Measurements from ENCODE around the gene DENND2D.

Gene DENND2D

DNA sequence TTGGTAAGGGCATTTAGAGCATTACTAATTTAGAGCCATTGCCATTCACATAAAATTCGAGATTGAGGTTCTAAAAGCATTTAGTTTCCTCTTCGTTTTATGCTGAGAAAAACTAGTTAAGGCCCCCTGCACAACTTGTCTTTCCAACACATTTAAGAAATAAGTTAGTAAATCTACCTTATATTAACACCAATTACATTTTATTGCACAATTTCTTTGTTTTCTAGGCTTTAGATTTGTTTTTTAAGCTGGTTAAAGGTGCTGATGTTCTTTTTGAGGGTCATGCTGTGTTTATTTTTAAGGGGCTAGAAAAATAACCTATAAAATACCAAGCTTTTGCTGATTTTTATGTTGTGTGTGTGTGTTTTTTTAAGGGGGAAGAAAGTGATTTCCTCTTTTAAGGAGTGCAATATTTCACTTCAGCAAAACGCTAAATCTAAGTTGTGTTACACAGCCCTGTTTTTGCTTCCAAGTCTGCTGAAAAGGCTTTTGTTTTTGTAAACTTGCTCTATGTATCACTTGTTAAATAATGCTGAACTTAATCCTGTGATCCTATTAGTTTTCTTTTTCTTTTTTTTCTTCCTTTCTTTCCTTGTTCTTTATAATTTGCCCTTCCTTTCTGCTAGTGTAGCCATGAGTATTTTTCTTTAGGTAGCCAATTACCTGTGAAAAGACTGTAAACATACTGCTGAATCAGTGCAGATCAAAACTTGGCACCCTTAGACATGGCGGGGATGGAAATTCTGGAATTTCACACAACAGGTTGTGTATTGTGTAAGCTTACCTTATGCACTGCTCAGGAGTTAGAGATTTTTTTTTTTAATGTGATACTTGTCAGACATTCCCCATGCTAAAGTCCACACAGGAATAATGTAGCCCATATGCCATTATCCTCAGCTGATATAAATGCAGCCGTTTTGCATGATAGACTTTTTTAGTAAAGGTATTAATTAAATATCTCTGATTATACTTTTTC is 58.9 kb downstream of the DENND2D start:
- TF ChIP-seq, protein P1, sequence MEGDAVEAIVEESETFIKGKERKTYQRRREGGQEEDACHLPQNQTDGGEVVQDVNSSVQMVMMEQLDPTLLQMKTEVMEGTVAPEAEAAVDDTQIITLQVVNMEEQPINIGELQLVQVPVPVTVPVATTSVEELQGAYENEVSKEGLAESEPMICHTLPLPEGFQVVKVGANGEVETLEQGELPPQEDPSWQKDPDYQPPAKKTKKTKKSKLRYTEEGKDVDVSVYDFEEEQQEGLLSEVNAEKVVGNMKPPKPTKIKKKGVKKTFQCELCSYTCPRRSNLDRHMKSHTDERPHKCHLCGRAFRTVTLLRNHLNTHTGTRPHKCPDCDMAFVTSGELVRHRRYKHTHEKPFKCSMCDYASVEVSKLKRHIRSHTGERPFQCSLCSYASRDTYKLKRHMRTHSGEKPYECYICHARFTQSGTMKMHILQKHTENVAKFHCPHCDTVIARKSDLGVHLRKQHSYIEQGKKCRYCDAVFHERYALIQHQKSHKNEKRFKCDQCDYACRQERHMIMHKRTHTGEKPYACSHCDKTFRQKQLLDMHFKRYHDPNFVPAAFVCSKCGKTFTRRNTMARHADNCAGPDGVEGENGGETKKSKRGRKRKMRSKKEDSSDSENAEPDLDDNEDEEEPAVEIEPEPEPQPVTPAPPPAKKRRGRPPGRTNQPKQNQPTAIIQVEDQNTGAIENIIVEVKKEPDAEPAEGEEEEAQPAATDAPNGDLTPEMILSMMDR (IDR thresholded peaks at IDR 0.05) = no peak
- H3K9me3 ChIP-seq = no peaks in the 10 kb centered on the region
- H3K27ac ChIP-seq = peak overlapping the region; percentile 89

DNA sequence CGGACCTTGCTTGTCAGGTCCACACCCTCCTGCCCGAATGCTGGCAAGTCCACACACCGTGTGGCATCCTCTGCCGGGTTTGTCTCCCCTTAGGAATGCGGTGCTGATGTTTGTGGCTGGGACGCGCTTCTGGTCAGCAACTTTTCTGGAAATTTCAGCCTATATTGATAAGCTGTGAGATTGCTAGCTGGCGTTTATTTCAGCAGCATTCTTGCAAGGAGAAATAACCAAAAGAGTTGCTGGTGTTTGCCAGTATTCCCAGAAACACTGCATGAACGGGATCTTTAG is 59.8 kb downstream of the DENND2D start:
- Histone ChIP-seq H3K4me1 (ENCODE audit: control insufficient read depth in 1 of 2, insufficient read depth in 1 of 2, low read depth in 1 of 2, low read length in 1 of 2) (peaks cover 24% of the 10 kb centered on the region in 2 experiments), H3K9me3 (no peaks in the 10 kb centered on the region), H3K27ac (peak overlapping the region; percentile 89), H3K36me3 (peaks cover 20% of the 10 kb centered on the region), H3K4me3 (ENCODE audit: low read depth in 1 of 2, low read length in 1 of 2) (peak overlapping the region; percentile 96), H3K27me3 (no peaks in the 10 kb centered on the region)
- TF ChIP-seq, protein P1 (IDR thresholded peaks at IDR 0.05) = no peak

More for the DNA sequence above, 58.9 kb downstream of the DENND2D start:
- Histone ChIP-seq H3K36me3 (peaks cover 14% of the 10 kb centered on the region), H3K4me3 (ENCODE audit: low read depth in 1 of 2, low read length in 1 of 2) (peak overlapping the region; percentile 96), H3K27me3 (no peaks in the 10 kb centered on the region), H3K4me1 (ENCODE audit: control insufficient read depth in 1 of 2, insufficient read depth in 1 of 2, low read depth in 1 of 2, low read length in 1 of 2) (peaks cover 24% of the 10 kb centered on the region in 2 experiments)

DNA sequence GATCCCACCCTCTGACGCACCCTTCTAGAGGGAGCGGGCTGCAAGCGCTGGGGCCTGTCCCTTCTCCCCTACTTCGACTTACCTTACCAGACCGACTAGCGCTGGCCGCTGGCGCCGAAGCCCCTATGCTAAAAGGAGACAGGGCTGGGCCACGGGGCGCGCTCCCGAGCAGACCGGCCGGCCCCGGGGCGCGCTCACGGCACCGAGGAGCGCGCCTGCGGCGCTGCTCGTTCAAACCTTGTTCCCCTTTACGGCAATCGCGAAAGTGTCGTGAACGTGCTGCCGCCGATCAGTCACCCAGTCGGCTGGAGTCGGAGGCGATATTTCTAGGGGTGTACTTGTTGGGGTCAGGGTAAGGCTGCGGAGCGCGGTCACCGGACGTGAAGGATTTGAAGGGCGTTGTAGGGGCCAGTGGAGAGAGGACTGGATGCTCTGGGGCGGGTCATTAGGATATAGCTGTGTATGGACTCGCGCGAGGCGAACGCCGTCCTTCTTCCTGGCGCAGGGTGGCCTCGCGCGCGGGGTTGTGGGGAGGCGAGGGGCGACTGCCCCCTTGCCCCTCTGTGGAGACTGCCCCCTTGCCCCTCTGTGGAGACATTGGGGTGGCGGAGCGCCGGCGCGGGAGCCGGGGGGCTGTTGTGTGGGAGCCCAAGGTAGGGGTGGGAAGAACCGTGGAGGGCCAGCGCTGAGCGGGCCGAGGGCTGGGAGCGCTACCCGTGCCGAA is 60.3 kb downstream of the DENND2D start, which contains the start of the genes CEPT1 and DRAM2:
TSS of gene CEPT1 (plus strand) at position 268 of the 724 bp plus-strand sequence. CDS start 7,492 bp downstream, outside the sequence.
TSS of gene DRAM2 (minus strand) at position 138 of the 724 bp plus-strand sequence. CDS start 8,539 bp downstream, outside the sequence.
- Histone ChIP-seq H3K27me3 (no peaks in the 10 kb centered on the region), H3K27ac (peak within 1 kb of the TSS; percentile 89), H3K9me3 (no peaks in the 10 kb centered on the region), H3K36me3 (peaks cover 20% of the 10 kb centered on the region), H3K4me1 (ENCODE audit: control insufficient read depth in 1 of 2, insufficient read depth in 1 of 2, low read depth in 1 of 2, low read length in 1 of 2) (peaks cover 24% of the 10 kb centered on the region in 2 experiments), H3K4me3 (ENCODE audit: low read depth in 1 of 2, low read length in 1 of 2) (peak within 1 kb of the TSS; percentile 96)
- TF ChIP-seq, protein P1 (IDR thresholded peaks at IDR 0.05) = no peak

DNA sequence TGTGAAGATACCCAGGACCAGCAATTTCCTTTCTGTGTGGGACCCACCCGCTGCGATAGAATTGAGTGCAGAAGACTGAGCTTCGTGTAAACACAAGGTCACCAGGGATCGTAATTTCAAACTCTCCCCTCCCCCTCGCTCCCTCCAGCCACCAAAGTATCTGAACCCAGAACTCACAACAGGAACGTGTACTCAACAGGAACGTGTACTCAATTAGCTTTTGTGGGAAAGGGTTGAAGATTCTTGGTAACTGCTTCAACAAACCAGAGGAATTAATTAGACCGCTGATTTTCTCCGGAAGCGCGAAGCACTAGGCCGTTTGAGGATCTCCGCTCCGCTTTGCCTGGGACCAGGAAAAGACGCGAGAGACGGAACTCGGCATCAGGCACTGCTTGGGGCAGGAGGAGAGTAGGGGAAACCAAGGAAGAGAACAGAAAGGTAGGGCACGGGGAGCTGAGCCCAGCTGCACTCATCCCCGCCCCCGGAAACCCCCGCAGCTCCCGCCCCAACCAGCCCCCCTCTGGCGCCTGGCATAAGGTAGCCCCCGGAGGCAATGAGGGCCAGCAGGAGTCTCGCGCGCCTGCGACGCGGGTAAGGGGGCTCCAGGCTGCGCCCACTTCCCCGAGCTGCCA is 61.0 kb downstream of the DENND2D start:
- H3K9me3 ChIP-seq = no peaks in the 10 kb centered on the region
- TF ChIP-seq, protein P1 (IDR thresholded peaks at IDR 0.05) = no peak
- peaks cover 22% of the 10 kb centered on the region for H3K36me3 ChIP-seq
- H3K27me3 ChIP-seq = no peaks in the 10 kb centered on the region
- peaks cover 24% of the 10 kb centered on the region in 2 experiments for H3K4me1 ChIP-seq (ENCODE audit: control insufficient read depth in 1 of 2, insufficient read depth in 1 of 2, low read depth in 1 of 2, low read length in 1 of 2)
- peak overlapping the region; percentile 96 for H3K4me3 ChIP-seq (ENCODE audit: low read depth in 1 of 2, low read length in 1 of 2)
- H3K27ac ChIP-seq = peak overlapping the region; percentile 89

Data from neutrophil (primary cell).